HK-2 (cell line): ENCODE measurements around the gene ELAVL1.
"Not testable (repeated sequence)": the region's sequence is repeated elsewhere in the genome, so short reads cannot be mapped to it uniquely, and the experiment has no call there.

Experiments used
- DNase-seq: peaks from one replicate; pipeline ENCODE4 v3.0.0-alpha.2; 2018; ENCODE audit not compliant: unreplicated experiment

The ELAVL1 gene

GRCh38 chr19:8005534-8006256 is at the start of gene ELAVL1:
Gene ELAVL1, minus strand, starts transcription at chr19:8005641. Its CDS starts 13,826 bp downstream, at chr19:7991815.
- peak; percentile 89 for DNase-seq

DNA sequence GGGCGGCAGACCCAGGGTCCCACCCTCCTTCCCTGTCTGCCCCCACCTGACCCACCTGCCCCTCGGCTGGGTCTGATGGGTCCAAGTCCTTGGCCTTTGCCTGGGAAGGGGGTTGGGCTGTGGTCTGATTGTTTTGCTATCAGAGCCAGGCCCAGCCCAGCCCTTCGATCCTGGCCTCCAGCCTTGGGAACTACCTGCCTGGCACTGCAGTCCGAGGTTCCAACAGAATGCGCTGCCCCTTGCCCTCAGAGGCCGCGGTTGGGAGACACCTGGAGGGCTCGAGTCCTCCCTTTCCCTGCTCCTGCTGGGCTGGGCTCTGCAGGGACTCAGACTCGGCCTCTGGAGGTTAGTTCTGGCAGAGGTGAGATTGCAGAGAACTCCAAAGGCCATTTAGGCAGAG is 48.7 kb upstream of the ELAVL1 start:
- DNase-seq = no peak

DNA sequence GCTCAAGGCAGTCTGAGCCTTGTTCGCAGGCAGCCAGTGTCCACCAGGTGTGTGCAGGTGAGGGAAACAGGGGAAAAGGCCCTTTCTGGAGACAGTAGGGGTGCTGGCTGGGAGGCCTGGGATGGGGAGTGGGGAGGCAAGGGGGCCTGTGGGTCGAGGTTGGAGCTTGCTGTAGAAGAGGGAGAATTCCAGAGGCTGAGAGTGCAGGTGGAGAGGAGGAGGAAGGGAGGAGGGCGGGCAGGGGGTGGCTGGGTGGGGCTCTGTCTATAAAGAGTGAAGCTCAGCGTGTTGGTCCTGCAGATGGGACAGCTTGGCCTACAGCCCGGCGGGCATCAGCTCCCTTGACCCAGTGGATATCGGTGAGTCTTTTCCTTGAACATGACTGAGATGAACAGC is 47.0 kb upstream of the ELAVL1 start, which contains the start of gene CCL25:
Gene CCL25, plus strand, starts transcription at position 297 of the 396 bp plus-strand sequence. CDS start 290 bp downstream, outside the sequence.
- no peak for DNase-seq

- peak; percentile 83 for DNase-seq
Observed at GRCh38 chr19:8050274-8051096, 45.0 kb upstream of the ELAVL1 start.

DNA sequence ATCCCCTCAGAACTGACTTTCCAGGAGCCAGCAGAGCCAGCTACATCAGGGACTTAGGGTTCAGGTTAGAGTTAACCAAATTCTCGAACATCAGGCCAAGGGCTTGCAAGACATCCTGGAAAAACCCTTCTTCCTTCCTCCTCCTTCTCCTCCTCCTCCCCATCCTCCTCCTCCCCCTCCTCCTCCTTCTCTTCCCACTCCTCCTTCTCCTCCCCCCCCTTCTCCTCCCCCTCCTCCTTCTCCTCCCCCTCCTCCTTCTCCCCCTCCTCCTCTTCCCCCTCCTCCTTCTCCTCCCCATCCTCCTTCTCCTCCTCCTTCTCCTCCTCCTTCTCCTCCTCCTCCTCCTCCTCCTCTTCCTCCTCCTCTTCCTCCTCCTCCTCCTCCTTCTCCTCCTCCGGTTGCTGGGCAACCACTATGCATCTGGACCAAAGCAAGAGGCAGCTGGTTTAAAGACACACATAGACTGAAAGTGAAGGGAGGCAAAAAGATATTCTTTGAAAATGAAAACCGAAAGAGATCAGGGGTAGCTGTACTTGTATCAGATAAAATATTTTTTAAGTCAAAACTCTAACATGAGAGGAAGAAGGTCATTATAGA is 41.2 kb upstream of the ELAVL1 start:
- DNase-seq = no peak

- no peak for DNase-seq
Observed at GRCh38 chr19:8045872-8046568, 40.6 kb upstream of the ELAVL1 start.

GRCh38 chr19:8044018-8044417 is 38.6 kb upstream of the ELAVL1 start:
- no peak for DNase-seq

GRCh38 chr19:8042900-8043299 is 37.5 kb upstream of the ELAVL1 start:
- DNase-seq = no peak

GRCh38 chr19:8041531-8041931 is 36.1 kb upstream of the ELAVL1 start:
- DNase-seq = no peak

- no peak for DNase-seq
Observed at GRCh38 chr19:8039231-8039630, 33.8 kb upstream of the ELAVL1 start.

DNA sequence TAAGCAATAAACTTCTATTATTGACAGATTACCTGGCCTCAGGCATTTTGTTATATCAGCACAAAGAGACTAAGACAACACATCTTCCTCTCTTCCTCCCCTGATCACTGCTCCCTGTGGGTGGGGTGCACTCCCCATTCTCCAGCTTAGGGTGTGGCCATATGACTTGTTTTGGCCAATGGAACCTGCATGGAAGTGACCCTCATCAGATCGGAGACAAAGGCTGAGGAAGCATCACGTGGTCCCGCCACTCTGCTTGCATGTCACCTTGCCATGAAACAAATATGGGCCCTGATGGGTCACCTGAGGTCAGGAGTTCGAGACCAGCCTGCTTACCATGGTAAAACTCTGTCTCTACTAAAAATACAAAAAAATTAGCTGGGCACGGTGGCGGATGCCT is 33.4 kb upstream of the ELAVL1 start:
- no peak for DNase-seq

GRCh38 chr19:8036434-8037099 is 31.1 kb upstream of the ELAVL1 start:
- DNase-seq = no peak

DNA sequence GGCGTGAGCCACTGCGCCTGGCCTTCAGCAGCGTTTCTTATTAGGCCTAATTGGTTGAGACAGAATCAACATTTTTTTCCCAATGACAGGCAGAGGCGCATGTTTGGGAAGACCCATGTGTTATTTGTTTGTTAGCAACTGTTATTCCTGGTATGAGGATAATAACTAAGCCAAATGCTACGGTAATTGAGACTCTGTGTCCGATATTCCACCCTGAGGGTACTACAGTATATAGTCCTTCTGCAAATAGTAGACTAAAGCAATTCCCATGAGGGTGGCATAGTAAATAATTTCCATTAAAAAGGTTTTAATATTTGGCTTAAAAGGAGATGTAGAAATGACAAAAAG is 28.7 kb upstream of the ELAVL1 start:
- DNase-seq = no peak

DNA sequence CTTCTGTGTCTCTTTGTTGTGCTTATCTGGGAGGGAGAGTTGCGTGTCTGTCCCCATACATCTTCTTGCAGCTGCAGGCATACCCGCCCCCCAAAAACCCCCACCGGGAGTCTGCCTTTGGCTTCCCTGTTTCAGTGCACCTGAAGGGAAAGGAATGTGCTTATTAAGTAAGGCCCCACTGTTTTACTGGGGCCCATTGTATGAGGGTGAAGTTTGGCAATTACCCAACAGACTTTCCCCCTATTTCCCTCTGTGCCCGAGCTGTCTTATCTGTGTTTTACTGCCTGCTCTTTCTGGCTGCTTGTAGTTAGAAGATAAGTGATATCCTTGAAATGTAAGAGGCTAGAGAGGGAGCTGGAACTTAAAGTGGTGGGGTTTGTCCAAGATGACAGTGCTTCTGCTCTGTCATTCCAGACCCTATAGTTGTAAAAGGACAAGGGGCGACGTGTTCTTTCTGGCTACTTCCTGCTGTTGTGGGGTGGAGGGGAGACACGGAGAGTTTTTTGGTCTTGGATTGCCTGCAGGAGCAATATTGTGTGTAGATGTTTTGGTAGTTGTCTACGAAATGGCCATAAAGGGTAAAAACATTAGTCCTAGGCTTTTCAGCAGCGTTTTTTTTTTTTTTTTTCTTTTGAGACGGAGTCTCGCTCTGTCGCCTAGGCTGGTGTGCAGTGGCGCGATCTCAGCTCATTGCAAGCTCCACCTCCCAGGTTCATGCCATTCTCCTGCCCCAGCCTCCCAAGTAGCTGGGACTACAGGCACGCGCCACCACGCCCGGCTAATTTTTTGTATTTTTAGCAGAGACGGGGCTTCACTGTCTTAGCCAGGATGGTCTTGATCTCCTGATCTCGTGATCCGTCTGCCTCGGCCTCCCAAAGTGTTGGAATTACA is 28.1 kb upstream of the ELAVL1 start:
- not testable (repeated sequence) for DNase-seq

DNA sequence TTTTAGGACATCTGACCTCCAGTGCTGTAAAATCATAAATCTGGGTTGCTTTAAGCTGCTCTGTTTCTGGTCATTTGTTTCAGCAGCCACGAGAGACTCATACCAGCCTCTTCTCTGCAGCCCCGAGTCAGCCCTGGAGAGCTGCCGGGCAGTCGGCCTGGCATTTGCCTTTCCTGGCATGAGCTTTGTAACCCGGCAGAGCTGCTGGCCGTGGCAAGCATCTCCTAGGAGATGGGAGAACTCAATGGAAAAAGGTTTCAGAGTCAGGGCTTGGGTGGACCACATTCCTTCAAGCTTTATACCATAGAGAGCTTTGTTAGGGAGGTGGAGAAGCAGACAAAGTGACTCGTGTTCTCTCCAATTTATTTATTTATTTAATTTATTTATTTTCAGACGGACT is 25.5 kb upstream of the ELAVL1 start:
- no peak for DNase-seq

DNA sequence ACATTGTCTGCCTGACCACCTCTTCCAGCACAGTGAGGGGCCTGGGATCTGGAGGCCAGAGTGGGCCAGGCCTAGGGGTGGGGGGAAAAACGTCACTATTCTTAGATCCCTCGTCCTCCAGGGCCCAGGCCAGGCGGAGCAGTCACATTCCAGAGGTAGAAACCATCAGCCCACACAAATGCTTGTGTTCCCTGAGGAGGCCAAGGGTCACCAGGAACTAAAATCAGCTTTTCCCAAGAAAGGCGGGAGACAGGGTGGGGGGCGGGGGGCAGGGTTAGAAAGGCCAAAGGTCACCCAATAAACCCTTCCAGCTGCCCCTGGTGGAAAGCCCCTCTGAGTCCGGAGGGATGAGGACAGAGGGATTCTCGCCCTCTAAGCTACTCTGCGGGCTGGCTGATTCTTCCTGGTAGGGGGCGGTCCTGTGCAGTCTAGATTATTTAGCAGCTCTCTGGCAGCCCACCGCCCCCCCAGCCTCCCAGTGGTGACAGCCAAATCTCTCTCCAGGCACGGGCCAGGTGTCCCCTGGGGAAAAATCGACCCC is 23.6 kb upstream of the ELAVL1 start:
- DNase-seq = no peak

GRCh38 chr19:8025316-8025715 is 19.9 kb upstream of the ELAVL1 start:
- DNase-seq = no peak

GRCh38 chr19:8024256-8024655 is 18.8 kb upstream of the ELAVL1 start:
- not testable (repeated sequence) for DNase-seq

- no peak for DNase-seq
Observed at GRCh38 chr19:8023371-8023770, 17.9 kb upstream of the ELAVL1 start.

DNA sequence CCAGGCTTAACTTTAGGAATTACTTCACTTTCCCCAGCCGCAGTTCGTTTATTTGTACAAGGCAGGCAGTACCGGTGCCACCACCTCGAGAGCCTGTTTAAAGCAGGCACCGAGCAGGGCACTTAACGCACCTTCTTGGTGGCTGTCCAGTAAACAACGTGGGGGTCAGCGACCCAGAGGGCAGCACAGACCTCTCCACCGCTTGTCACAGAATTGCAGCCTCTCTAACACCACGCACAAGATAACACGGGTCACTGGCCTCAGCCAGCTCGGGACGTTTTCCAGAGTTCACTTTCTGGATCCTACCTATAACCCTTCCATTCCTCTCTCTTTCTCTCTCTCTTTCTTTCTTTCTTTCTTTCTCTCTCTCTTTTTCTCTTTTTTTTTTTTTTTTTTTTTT is 16.8 kb upstream of the ELAVL1 start:
- DNase-seq = no peak
